HCT116 (cell line): ENCODE results near the gene LCN2. TPM values are rescaled to one million over a fixed set of nuclear protein-coding genes. Genes with fewer than 3 reads are reported as not detected.

ENCODE experiments used
- ATAC-seq: fragments of 200-7000 bp; cut with Tn5 transposase; 2 replicates; pipeline ENCODE4 v1.9.1; 2020; ENCODE audit warnings: mild to moderate bottlenecking, moderate library complexity
- BruUV-seq: library from RNA; stranded (reverse); fragments of 400-500 nt; replicated peaks from 2 replicates; lab custom pipeline; 2021; lab: Mats Ljungman, UMichigan
- CTCF ChIA-PET: fragments of 300-600 bp; sonication (Branson Sonifier 250); formaldehyde crosslinking; loops from one replicate; lab custom pipeline; 2021; ENCODE audit warnings: antibody characterized with exemption; lab: Charles Lee
- POLR2A ChIA-PET: fragments of 300-600, 350-600 bp; sonication (Branson Sonifier 250); formaldehyde crosslinking; loops from one replicate; lab custom pipeline; 2021; ENCODE audit warnings: antibody characterized with exemption; lab: Charles Lee
- RAD21 ChIA-PET, 2 experiments: fragments of 300-600 bp; sonication (Branson Sonifier 250); formaldehyde crosslinking; loops; one replicate each; lab custom pipeline; 2023; ENCODE audit warnings: low total read pairs in 2 of 2; ENCODE audit not compliant: uncharacterized antibody in 2 of 2, unreplicated experiment in 2 of 2, low non-redundant PET in 1 of 2; lab: Charles Lee
- DNase-seq: peaks from one replicate; pipeline ENCODE4 v3.0.0-alpha.2; 2010; ENCODE audit warnings: low read depth, low spot score
- H2AFZ ChIP-seq: fragments of 200-600 bp; shearing (Covaris generic), sonication (generic); 2 replicates; pipeline ENCODE4 v1.6.1; 2017; ENCODE audit warnings: low read depth, mixed run types, mixed read lengths, antibody characterized with exemption, low read length; ENCODE audit not compliant: poor library complexity, severe bottlenecking
- H3K27ac ChIP-seq: 2 replicates; pipeline ENCODE4 v1.5.1; 2012; ENCODE audit warnings: low read depth, low read length
- H3K27me3 ChIP-seq: fragments of 200-600 bp; sonication (generic); 2 replicates; pipeline ENCODE4 v1.6.1; 2016; ENCODE audit warnings: mixed run types, low read length, mixed read lengths; ENCODE audit not compliant: insufficient read depth
- H3K36me3 ChIP-seq, 2 experiments: fragments of 200-500 bp in 1 of 2; fragments of 200-600 bp in 1 of 2; sonication (Bioruptor generic) in 1 of 2; sonication (generic) in 1 of 2; 2 replicates each; pipeline versions ENCODE4 v1.5.1 to v1.6.1; 2014 to 2016; ENCODE audit warnings: low read length in 2 of 2, inconsistent platforms in 1 of 2, mixed read lengths in 1 of 2, mixed run types in 1 of 2; ENCODE audit not compliant: insufficient read depth in 2 of 2, control insufficient read depth in 1 of 2
- H3K4me1 ChIP-seq, 2 experiments: fragments of 200-600 bp in 1 of 2; sonication (generic) in 1 of 2; 2 replicates each; pipeline versions ENCODE4 v1.5.1 to v1.6.1; 2012 to 2017; ENCODE audit warnings: low read length in 2 of 2, inconsistent platforms in 1 of 2, mild to moderate bottlenecking in 1 of 2, mixed read lengths in 1 of 2, mixed run types in 1 of 2, moderate library complexity in 1 of 2; ENCODE audit not compliant: insufficient read depth in 2 of 2, control insufficient read depth in 1 of 2
- H3K4me2 ChIP-seq: fragments of 200-600 bp; sonication (generic); 2 replicates; pipeline ENCODE4 v1.6.1; 2017; ENCODE audit warnings: mixed run types, low read length, mixed read lengths
- H3K4me3 ChIP-seq, 2 experiments: fragments of 200-600 bp in 1 of 2; sonication (generic) in 1 of 2; replicated peaks in 1 of 2; 2 replicates each; pipeline ENCODE4 v1.5.1; 2011 to 2016; ENCODE audit warnings: low read length in 2 of 2, control low read depth in 1 of 2, low read depth in 1 of 2, mild to moderate bottlenecking in 1 of 2, mixed read lengths in 1 of 2, mixed run types in 1 of 2
- H3K79me2 ChIP-seq: fragments of 200-600 bp; sonication (generic); 2 replicates; pipeline ENCODE4 v1.6.1; 2017; ENCODE audit warnings: mild to moderate bottlenecking, mixed run types, low read length, moderate library complexity, mixed read lengths; ENCODE audit not compliant: insufficient read depth
- H3K9ac ChIP-seq: fragments of 200-600 bp; sonication (generic); 2 replicates; pipeline ENCODE4 v1.6.1; 2016; ENCODE audit warnings: low read length, mixed read lengths
- H3K9me2 ChIP-seq: fragments of 200-600 bp; sonication (generic), shearing (Covaris generic); 2 replicates; pipeline ENCODE4 v1.6.1; 2017; ENCODE audit warnings: mixed run types, mild to moderate bottlenecking, moderate library complexity; ENCODE audit not compliant: insufficient read depth
- H3K9me3 ChIP-seq, 2 experiments: fragments of 200-500 bp in 1 of 2; fragments of 200-600 bp in 1 of 2; sonication (Bioruptor generic) in 1 of 2; sonication (generic) in 1 of 2; 2 replicates each; pipeline ENCODE4 v1.6.1; 2014 to 2017; ENCODE audit warnings: low read length in 2 of 2, mixed read lengths in 2 of 2, inconsistent platforms in 1 of 2, low read depth in 1 of 2, mild to moderate bottlenecking in 1 of 2, mixed run types in 1 of 2, moderate library complexity in 1 of 2; ENCODE audit not compliant: control insufficient read depth in 1 of 2, insufficient read depth in 1 of 2
- H4K20me1 ChIP-seq: fragments of 200-600 bp; sonication (generic), shearing (Covaris generic); 2 replicates; pipeline ENCODE4 v1.6.1; 2017; ENCODE audit warnings: mixed run types, mild to moderate bottlenecking, moderate library complexity; ENCODE audit not compliant: insufficient read depth
- YY1 ChIP-seq: IDR thresholded peaks from 2 replicates; pipeline ENCODE4 v1.6.1; 2011; ENCODE audit warnings: low read length, low read depth, moderate library complexity, mild to moderate bottlenecking; ENCODE audit not compliant: insufficient replicate concordance; ENCODE audit errors: extremely low read depth
- intact Hi-C: fragments of 100-400 bp; cut with micrococcal nuclease; formaldehyde crosslinking; loops from 2 replicates; pipeline ENCODE4 v1.10.0; 2022
- total RNA-seq: library from RNA; stranded (reverse); gene quantifications from one replicate; pipeline ENCODE4 v1.2.1, GENCODE V29; 2021; ENCODE audit not compliant: unreplicated experiment
- TF ChIP-seq, protein P1 (sequence below), 3 experiments: fragments of 200-600 bp in 1 of 3; sonication (generic) in 1 of 3; IDR thresholded peaks in 2 of 3; conservative IDR thresholded peaks in 1 of 3; 2 replicates each; pipeline ENCODE4 v1.5.1; 2012 to 2017; ENCODE audit warnings: low read depth in 2 of 3, low read length in 2 of 3, antibody characterized with exemption in 1 of 3, borderline replicate concordance in 1 of 3, control low read depth in 1 of 3, mild to moderate bottlenecking in 1 of 3, mixed read lengths in 1 of 3, mixed run types in 1 of 3, moderate library complexity in 1 of 3; ENCODE audit not compliant: insufficient read depth in 1 of 3

Gene LCN2
- total RNA-seq, 1 experiment from 2014 or later, result 9.2 TPM

DNA sequence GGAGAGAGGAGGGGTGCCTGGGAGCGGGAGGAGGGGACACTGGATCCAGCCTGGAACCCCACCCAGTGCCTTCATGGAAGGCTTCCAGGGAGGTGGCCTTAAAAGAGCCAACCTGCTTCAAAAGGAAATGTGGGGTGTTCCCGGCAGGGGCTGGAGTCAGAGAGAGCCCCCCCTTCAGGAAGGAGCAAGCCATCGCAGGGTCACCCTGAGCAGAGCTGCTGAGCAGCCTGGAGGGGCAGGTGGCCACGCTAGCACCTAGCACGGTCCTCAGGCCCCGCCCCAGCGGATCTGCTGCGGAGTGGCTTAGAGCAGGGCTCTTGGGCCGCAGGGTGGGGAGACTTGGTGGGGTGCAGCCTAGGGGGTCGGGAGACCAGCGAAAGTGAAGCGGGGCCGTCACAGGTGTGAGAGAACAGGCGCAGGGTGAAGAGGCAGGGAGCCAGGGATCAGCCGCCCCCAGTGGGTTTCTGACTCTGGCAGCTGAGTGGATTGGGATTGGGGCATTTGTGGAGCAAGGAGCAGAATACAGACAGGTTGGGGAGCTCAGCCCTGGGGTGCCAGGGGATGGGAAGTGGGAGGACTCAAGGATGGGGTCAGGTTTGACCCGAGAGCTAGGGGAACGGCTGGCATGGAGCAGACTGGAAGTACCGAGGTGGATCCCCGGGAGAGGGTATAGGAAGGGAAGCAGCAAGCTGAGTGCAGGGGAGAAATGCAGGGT is 1.5 kb downstream of the LCN2 start:
- H2AFZ ChIP-seq, result no peak overlapping the region
- H3K36me3 ChIP-seq, result no peaks in the 10 kb centered on the region
- H3K79me2 ChIP-seq, result no peaks in the 10 kb centered on the region
- H3K9me2 ChIP-seq, result no peaks in the 10 kb centered on the region
- intact Hi-C loops, result no loop called here
- ChIA-PET POLR2A (interaction anchor here (1.0 to 2.1 kb wide), 2 partner anchors 9 to 10 kb away, joined by 3 to 7 read pairs; partner anchors contain the start of gene BBLN), CTCF (interaction anchor here (0.8 to 1.2 kb wide), 2 partner anchors 9 kb away, joined by 4 to 6 read pairs; partner anchors contain the start of gene BBLN), RAD21 (no interaction called here)
- no peaks in the 10 kb centered on the region for H4K20me1 ChIP-seq
- peaks cover 10 to 29% of the 10 kb centered on the region in 2 experiments for H3K4me1 ChIP-seq
- no peaks in the 10 kb centered on the region for H3K27me3 ChIP-seq
- peak; percentile 10 for DNase-seq
- H3K4me2 ChIP-seq, result no peak overlapping the region
- no peak overlapping the region for H3K4me3 ChIP-seq
- ATAC-seq, result peak; percentile 89
- no peak overlapping the region for H3K9ac ChIP-seq
- BruUV-seq, result no TSS peak
- TF ChIP-seq YY1, result no peak
- TF ChIP-seq, protein P1, sequence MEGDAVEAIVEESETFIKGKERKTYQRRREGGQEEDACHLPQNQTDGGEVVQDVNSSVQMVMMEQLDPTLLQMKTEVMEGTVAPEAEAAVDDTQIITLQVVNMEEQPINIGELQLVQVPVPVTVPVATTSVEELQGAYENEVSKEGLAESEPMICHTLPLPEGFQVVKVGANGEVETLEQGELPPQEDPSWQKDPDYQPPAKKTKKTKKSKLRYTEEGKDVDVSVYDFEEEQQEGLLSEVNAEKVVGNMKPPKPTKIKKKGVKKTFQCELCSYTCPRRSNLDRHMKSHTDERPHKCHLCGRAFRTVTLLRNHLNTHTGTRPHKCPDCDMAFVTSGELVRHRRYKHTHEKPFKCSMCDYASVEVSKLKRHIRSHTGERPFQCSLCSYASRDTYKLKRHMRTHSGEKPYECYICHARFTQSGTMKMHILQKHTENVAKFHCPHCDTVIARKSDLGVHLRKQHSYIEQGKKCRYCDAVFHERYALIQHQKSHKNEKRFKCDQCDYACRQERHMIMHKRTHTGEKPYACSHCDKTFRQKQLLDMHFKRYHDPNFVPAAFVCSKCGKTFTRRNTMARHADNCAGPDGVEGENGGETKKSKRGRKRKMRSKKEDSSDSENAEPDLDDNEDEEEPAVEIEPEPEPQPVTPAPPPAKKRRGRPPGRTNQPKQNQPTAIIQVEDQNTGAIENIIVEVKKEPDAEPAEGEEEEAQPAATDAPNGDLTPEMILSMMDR (IDR thresholded peaks at IDR 0.05 in 2 of 3, conservative IDR thresholded peaks at IDR 0.05 in 1 of 3; ENCODE audit: borderline replicate concordance in 1 of 3, insufficient read depth in 1 of 3, low read depth in 2 of 3, low read length in 2 of 3), result peak in 2 of 3 experiments; percentile 66 to 70; a peak in 4 of 6 replicates
- H3K9me3 ChIP-seq, result no peaks in the 10 kb centered on the region
- no peak overlapping the region for H3K27ac ChIP-seq
